Measurements from ENCODE around the gene IZUMO4.

The IZUMO4 gene

DNA sequence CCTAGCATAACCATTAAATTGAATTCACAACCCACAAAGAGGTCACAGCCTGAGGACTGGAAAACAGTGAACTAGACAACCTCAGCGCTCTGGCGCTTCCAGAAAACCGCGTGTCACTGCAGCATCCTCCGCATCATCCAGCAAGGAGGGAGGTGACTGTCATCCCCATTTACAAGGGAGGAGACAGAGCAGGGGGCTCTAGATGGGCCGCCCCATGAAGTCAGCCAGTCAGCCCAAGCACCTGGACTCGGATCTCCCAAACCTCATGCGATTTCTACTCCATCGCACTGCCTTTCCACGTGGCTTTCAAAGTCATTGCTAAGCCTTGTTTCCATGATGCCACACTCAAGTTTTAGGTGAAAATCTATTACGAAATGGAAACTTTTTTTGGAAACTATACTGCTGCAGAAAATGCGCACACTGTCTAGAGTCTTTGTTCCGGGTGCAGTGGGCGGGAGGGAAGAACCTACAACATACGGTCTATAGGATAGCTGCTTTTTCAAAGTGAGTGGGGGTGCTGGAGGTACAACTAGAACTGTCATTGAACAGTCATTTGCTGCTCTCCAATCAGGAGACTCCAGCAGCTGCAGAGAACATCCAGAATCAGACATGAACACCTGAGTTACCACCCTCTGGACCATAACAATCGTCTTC, 51.9 kb downstream of the IZUMO4 start:
- no peak for DNase-seq (ENCODE audit: low read depth in 2 of 2)

All from stimulated activated CD8-positive, alpha-beta memory T cell treated with anti-CD3 and anti-CD28 coated beads, Interleukin-7, amount 100 ng/mL, for 1 hour (primary cell).